CD4-positive, alpha-beta T cell treated with Interferon gamma for 1 hour (primary cell): ENCODE results near the gene C11orf91.
"Not testable (repeated sequence)": the region's sequence is repeated elsewhere in the genome, so short reads cannot be mapped to it uniquely, and the experiment has no call there.

Experiments
- DNase-seq: peaks from one replicate; pipeline ENCODE4 v3.0.0-alpha.2; 2020

Gene C11orf91

GRCh38 chr11:33700502-33701271 is at the start of gene C11orf91:
Gene C11orf91 (minus strand): TSS chr11:33700826. CDS start chr11:33700740, 86 bp downstream.
- peak; percentile 89 for DNase-seq

GRCh38 chr11:33747979-33748378 is 47.4 kb upstream of the C11orf91 start:
- no peak for DNase-seq

GRCh38 chr11:33743291-33743690 is 42.7 kb upstream of the C11orf91 start:
- no peak for DNase-seq

DNA sequence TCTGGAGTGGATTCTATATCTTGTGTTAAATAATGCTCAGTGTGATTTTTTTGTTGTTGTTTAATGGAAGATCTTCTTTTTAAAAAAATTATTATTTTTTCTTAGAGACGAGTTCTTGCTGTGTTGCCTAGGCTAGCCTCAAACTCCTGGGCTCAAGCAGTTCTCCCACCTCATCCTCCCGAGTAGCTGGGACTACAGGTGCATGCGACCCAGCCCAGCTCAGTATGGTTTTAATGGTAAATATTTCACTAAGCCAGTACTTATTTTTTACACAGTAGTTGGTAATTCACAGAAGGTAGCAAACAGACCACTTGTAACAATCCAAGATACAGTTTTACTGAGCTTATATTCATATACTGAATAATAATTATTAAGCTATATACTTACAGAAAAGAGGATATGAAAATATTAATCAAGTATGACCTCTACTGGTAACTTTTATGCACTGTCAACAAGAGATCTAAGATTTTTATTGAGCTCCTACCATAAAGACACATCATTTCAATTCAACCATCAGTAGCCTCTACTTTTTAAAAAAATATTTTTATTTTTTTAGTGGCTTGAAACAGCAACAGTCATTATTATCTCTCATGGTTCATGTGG is 41.7 kb upstream of the C11orf91 start:
- DNase-seq = no peak

DNA sequence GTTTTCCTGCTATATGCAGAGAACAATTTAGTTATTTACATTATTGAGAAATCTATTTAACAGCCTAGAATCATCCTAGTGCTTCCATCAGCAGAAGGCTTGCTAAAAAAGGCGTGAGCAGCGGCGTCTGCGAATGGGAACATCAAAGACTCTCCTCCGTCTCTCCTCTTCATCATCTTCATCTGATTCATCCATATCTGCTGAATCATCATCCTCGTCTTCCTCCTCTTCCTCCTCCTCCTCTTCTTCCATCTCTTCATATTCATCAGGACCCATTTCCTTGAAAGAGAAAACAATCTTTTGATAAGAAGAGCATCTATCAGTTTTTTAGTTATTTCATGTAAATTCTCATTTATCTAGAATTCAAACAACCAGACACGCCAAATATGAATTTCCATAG is 41.2 kb upstream of the C11orf91 start:
- no peak for DNase-seq

GRCh38 chr11:33737362-33737821 is 36.8 kb upstream of the C11orf91 start:
- DNase-seq = no peak

DNA sequence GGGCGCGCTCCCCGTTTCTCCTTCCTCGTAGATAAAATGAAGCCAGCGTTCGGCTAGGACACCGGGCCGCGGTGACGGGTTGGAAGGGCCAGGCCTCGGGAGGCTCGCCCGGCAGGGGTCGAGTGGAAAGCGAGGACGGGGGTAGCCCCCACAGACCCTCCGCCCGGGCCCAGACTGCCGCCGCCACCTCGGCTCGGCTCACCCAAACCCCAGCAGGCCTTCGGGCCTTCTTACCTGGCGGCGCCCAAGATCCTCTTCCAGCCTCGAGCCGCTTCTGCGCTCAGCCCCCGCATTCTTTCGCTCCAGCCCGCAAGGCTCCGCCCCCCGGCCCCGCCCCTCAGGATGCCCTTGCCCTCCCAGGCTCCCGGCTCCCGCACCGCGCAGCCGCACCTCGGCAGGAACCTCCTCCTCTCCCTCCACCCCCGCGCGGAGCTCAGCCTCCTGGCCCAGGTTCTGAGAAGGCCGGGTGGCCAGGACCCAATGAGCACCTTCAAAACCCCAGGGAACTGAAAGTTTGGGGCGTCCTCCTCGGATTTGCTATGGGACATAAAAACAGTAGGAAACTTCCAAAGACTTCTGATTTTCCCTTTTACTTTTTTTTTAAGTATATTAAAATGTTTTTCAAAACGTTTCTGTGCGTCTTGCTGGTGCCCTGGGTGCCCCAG is 35.7 kb upstream of the C11orf91 start, which contains the start of gene CD59:
Gene CD59 (minus strand): TSS at position 276 of the 665 bp plus-strand sequence. CDS start 13,978 bp downstream, outside the sequence.
- peak; percentile 88 for DNase-seq

DNA sequence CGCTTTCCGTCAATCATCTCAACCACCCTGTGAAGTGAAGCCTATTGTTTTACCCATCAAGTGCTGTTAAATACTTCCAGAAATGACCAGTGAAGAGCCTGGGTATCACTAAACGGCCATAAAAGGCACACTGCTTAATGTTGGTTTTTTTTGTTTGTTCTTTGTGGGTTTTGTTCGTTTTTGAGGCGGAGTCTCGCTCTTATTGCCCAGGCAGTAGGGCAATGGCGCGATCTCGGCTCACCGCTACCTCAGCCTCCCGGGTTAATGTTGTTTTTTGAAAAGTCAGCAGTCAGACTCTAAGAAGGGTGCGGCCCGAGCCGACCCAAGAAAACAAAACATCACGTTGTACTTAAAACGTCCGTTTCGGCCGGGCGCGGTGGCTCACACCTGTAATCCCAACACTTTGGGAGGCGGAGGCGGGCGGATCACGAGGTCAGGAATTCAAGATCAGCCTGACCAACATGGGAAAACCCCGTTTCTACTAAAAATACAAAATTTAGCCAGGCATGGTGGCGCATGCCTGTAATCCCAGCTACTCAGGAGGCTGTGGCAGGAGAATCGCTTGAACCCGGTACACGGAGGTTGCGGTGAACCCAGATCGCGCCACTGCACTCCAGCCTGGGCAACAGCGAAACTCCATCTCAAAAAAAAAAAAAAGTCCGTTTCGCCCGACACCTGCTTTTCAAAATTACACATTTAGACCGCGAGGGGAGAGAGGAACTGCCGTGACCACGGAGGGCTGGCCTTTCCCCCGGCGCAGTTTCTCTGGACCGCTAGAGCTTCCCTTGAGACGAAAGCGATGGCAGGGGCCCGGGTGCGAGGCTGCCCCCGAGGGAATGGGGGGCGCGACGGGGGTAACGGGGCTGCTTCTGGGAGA is 34.9 kb upstream of the C11orf91 start:
- peak; percentile 44 for DNase-seq

- DNase-seq = no peak
Measured at GRCh38 chr11:33734441-33735270, 34.0 kb upstream of the C11orf91 start.

GRCh38 chr11:33733980-33734379 is 33.4 kb upstream of the C11orf91 start:
- no peak for DNase-seq

DNA sequence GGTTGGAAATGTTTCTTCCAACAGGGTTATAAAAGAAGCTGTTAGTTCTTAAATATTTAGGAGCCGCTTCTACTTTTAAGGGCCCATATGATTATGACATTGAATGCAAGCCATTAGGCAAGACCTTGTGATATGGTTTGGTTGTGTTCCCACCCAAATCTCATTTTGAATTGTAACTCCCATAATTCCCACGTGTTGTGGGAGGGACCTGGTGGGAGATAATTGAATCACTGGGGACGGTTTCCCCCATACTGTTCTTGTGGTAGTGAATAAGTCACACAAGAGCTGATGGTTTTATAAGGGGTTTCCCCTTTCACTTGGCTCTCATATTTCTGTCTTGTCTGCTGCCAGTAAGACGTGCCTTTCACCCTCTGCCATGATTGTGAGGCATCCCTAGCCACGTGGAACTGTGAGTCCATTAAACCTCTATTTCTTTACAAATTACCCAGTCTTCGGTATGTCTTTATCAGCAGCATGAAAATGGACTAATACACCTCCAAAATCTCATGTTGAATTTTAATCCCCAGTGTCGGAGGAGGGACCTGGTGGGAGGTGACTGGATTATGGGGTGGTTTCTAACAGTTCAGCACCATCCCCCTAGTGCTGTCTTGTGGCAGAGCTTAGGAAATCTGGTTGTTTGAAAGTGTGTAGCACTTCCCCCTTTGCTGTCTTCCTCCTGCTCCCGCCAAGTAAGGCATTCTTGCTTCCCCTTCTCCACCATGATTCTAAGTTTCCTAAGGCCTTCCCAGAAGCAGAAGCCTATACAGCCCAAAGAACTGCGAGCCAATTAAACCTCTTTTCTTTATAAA is 31.3 kb upstream of the C11orf91 start:
- no peak for DNase-seq

DNA sequence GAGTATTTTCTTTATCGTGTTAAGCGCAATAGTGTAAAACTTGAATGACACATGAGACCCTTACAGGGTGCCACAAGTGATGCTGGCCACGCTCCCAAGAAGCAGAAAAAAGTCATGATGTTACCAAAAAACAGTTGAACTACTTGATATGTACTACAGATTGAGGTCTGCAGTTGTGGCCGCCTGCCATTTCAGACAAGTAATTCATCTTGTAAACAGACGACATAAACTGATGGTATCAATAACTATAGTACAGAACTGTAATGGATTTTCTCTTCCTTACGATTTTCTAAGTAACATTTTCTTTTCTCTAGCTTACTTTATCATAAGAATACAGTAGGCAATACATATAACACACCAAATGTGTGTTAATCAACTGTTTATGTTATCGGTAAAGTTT is 30.1 kb upstream of the C11orf91 start:
- DNase-seq = no peak

- DNase-seq = not testable (repeated sequence)
Measured at GRCh38 chr11:33729072-33729664, 28.5 kb upstream of the C11orf91 start.

GRCh38 chr11:33727539-33727938 is 26.9 kb upstream of the C11orf91 start:
- DNase-seq = not testable (repeated sequence)

- DNase-seq = no peak
Measured at GRCh38 chr11:33725496-33725895, 24.9 kb upstream of the C11orf91 start.

- DNase-seq = no peak
Measured at GRCh38 chr11:33724644-33725035, 24.0 kb upstream of the C11orf91 start.

DNA sequence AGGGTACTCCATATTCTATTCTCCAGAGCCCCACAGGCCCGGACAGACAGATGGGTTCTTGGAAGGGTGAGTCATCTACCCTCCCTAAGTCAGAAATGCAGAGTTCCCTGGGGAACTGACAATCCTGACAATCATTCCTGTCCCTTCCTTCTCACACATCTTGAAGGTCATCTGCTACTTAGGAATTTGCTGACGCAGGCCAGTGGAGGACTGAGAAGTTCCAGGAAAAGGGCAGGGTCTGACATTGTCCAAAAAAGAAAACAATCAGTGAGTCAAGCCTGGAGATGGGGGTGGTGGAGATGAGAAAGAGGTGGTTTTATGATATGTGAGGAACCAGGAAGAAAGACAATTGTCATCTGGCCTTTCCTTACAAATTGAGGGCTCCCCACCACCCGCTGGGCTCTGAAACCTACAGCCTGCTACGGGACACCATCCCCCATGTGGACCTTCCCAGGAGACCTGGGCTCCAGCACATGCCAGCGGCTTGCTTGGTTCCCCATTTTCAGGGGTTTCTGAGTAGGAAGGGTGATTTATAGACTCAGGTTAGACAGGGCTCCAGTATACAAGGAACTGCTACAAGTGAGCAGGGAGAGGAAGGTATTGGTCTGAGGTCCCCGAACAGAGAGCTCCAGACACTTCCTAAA is 22.7 kb upstream of the C11orf91 start:
- DNase-seq = peak; percentile 31

GRCh38 chr11:33722590-33723234 is 22.1 kb upstream of the C11orf91 start:
- peak; percentile 25 for DNase-seq

- DNase-seq = no peak
Measured at GRCh38 chr11:33721984-33722383, 21.4 kb upstream of the C11orf91 start.
